Mammary epithelial cell (primary cell): Measurements from ENCODE around the gene SEC31A.

Source experiments
- EZH2 ChIP-seq: IDR thresholded peaks from 2 replicates; pipeline ENCODE4 v1.6.1; 2012; ENCODE audit warnings: low read length, inconsistent platforms, borderline replicate concordance
- TF ChIP-seq, protein P1 (sequence below), 2 donors: IDR thresholded peaks in 1 of 2; conservative IDR thresholded peaks in 1 of 2; 2 replicates each; pipeline ENCODE4 v1.5.1; 2011 to 2012; ENCODE audit warnings: inconsistent platforms in 2 of 2, low read length in 2 of 2, mild to moderate bottlenecking in 2 of 2, control low read depth in 1 of 2, low read depth in 1 of 2; ENCODE audit not compliant: insufficient read depth in 1 of 2; ENCODE audit errors: extremely low read depth in 1 of 2

DNA sequence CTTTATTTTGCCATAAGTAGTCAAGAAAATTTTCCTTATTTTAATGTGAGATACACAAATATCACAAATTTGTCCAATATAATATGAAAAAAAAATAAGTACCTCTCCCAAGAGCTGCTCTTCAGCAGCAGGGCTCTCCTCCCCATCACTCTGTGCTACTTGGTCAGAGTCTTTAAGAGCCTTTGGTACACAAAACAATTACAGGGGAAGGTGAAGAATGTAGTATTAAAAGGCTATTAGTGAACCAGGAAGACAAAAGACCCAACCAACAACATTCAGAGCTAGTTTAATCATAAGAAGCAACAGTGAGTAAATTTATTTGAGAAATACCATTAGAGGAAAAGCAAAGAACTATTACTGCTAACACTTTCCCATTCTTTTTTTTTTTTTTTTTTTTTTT, 29.4 kb downstream of the SEC31A start:
- TF ChIP-seq, protein P1, sequence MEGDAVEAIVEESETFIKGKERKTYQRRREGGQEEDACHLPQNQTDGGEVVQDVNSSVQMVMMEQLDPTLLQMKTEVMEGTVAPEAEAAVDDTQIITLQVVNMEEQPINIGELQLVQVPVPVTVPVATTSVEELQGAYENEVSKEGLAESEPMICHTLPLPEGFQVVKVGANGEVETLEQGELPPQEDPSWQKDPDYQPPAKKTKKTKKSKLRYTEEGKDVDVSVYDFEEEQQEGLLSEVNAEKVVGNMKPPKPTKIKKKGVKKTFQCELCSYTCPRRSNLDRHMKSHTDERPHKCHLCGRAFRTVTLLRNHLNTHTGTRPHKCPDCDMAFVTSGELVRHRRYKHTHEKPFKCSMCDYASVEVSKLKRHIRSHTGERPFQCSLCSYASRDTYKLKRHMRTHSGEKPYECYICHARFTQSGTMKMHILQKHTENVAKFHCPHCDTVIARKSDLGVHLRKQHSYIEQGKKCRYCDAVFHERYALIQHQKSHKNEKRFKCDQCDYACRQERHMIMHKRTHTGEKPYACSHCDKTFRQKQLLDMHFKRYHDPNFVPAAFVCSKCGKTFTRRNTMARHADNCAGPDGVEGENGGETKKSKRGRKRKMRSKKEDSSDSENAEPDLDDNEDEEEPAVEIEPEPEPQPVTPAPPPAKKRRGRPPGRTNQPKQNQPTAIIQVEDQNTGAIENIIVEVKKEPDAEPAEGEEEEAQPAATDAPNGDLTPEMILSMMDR (conservative IDR thresholded peaks at IDR 0.05 in 1 of 2, IDR thresholded peaks at IDR 0.05 in 1 of 2; ENCODE audit: extremely low read depth in 1 of 2, insufficient read depth in 1 of 2, low read depth in 1 of 2, low read length in 2 of 2) = no peak
- no peak for TF ChIP-seq EZH2
